ENCODE results near the gene NAV3. TPM values are rescaled to one million over a fixed set of nuclear protein-coding genes. Genes with fewer than 3 reads are reported as not detected.

The NAV3 gene
- total and polyA plus RNA-seq, 9 of the 15 experiments (the other 6 are each of a cell fraction or from before 2014, with no cell fraction given) = 0.04 TPM; not detected in 8

- TF ChIP-seq, protein P1, sequence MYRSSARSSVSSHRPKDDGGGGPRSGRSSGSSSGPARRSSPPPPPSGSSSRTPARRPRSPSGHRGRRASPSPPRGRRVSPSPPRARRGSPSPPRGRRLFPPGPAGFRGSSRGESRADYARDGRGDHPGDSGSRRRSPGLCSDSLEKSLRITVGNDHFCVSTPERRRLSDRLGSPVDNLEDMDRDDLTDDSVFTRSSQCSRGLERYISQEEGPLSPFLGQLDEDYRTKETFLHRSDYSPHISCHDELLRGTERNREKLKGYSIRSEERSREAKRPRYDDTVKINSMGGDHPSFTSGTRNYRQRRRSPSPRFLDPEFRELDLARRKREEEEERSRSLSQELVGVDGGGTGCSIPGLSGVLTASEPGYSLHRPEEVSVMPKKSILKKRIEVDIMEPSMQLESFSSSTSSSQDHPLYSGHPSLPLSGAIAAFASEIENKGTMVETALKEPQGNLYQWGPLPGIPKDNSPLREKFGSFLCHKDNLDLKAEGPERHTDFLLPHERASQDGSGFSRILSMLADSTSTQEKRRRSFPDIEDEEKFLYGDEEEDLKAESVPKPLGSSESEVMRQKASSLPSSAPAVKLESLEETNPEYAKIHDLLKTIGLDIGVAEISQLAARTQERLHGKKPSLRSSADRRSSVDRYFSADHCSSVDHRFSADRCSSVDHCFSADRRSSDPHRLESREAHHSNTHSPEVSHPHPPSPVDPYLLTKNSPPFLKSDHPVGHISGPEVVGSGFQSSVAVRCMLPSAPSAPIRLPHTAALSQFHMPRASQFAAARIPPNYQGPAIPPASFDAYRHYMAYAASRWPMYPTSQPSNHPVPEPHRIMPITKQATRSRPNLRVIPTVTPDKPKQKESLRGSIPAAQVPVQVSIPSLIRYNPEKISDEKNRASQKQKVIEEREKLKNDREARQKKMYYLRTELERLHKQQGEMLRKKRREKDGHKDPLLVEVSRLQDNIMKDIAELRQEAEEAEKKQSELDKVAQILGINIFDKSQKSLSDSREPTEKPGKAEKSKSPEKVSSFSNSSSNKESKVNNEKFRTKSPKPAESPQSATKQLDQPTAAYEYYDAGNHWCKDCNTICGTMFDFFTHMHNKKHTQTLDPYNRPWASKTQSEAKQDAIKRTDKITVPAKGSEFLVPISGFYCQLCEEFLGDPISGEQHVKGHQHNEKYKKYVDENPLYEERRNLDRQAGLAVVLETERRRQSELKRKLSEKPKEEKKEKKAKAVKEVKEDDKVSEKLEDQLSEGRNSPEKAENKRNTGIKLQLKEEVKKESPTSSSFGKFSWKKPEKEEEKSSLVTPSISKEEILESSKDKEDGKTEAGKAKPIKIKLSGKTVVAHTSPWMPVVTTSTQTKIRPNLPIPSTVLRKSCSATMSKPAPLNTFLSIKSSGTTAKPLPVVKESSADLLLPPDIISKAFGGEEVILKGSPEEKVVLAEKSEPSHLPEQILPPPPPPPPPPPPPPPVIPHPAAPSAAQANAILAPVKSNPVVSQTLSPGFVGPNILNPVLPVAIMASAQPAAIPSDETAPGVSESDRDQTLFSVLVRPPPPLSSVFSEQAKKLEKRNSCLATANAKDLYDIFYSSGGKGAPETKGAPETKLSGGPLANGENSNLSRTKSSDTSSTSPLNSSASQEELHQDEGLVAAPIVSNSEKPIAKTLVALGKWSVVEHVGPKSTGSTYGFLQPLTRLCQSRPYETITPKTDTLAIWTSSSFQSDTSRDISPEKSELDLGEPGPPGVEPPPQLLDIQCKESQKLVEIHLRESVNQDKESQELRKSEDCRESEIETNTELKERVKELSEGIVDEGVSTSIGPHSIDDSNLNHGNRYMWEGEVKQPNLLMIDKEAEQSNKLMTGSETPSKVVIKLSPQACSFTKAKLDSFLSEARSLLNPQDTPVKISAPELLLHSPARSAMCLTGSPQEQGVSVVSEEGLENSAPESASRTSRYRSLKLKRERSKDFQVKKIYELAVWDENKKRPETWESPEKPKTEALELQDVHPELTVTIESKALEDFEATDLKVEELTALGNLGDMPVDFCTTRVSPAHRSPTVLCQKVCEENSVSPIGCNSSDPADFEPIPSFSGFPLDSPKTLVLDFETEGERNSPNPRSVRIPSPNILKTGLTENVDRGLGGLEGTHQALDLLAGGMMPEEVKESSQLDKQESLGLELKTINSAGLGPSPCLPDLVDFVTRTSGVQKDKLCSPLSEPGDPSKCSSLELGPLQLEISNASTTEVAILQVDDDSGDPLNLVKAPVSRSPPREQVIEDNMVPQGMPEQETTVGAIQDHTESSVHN (IDR thresholded peaks at IDR 0.05; ENCODE audit: borderline replicate concordance in 1 of 2, low read depth in 1 of 2) = no peak
- no peak for TF ChIP-seq RFX7 (CRISPR knock-in tag; IDR thresholded peaks at IDR 0.05)
- no peak for TF ChIP-seq U2AF1 (optimal IDR thresholded peaks at IDR 0.05; ENCODE audit: low read depth, low read length)
- TF ChIP-seq SNIP1 (IDR thresholded peaks at IDR 0.05; ENCODE audit: low read depth) = no peak
- no peak for TF ChIP-seq TCF3 (CRISPR knock-in tag; IDR thresholded peaks at IDR 0.05)
- no peak for TF ChIP-seq SAFB2 (IDR thresholded peaks at IDR 0.05; ENCODE audit: borderline replicate concordance, low read depth, low read length, severe bottlenecking)
- TF ChIP-seq EZH2 (IDR thresholded peaks at IDR 0.05; ENCODE audit: borderline replicate concordance, low read depth, low read length) = no peak
- no peak for TF ChIP-seq EP300 (IDR thresholded peaks at IDR 0.05; ENCODE audit: low read length)
- no peak for TF ChIP-seq ZNF24 (IDR thresholded peaks at IDR 0.05)
- no peak for TF ChIP-seq ZNF76 (CRISPR knock-in tag; IDR thresholded peaks at IDR 0.05; ENCODE audit: borderline replicate concordance)
- no peak for TF ChIP-seq ZNF639 (CRISPR knock-in tag; conservative IDR thresholded peaks at IDR 0.05 in 1 of 2, IDR thresholded peaks at IDR 0.05 in 1 of 2)
Measured at GRCh38 chr12:78036874-78037273, 206.2 kb downstream of the NAV3 start (continued).
